Bronchial epithelial cell (primary cell): Measurements from ENCODE around the gene ALDH3B1. TPM values are rescaled to one million over a fixed set of nuclear protein-coding genes. Genes with fewer than 3 reads are reported as not detected.

Experiments
- DNase-seq: peaks from one replicate; pipeline ENCODE4 v3.0.0-alpha.2; 2010; ENCODE audit warnings: low read depth
- FAIRE-seq: peaks from 2 replicates; lab custom pipeline; 2011; peaks lifted over from hg19 to GRCh38; lab: Jason Lieb, UNC
- H3K27me3 ChIP-seq: 2 replicates; pipeline ENCODE4 v1.5.1; 2011; ENCODE audit warnings: low read length; ENCODE audit not compliant: control insufficient read depth, insufficient read depth
- H3K36me3 ChIP-seq: 2 replicates; pipeline ENCODE4 v1.5.1; 2011; ENCODE audit warnings: low read length; ENCODE audit not compliant: control insufficient read depth, insufficient read depth
- H3K4me3 ChIP-seq: 2 replicates; pipeline ENCODE4 v1.5.1; 2011; ENCODE audit warnings: mild to moderate bottlenecking, low read depth, low read length, control low read depth
- CTCF ChIP-seq: IDR thresholded peaks from 2 replicates; pipeline ENCODE4 v1.5.1; 2011; ENCODE audit warnings: mild to moderate bottlenecking, moderate library complexity, low read length, control low read depth, inconsistent platforms; ENCODE audit not compliant: insufficient read depth, severe bottlenecking
- total RNA-seq: library from RNA; depleted of rRNA; stranded (reverse); fragments of >200 nt; gene quantifications from 2 replicates; pipeline ENCODE4 v1.2.1, GENCODE V29; 2014

ALDH3B1 gene
- total RNA-seq, 1 donor from 2014 or later = 6.1 TPM

- H3K4me3 ChIP-seq = no peak overlapping the region
- no peak for DNase-seq
- no peaks in the 10 kb centered on the region for H3K36me3 ChIP-seq
- no peak for TF ChIP-seq CTCF
- FAIRE-seq = no peak
- no peaks in the 10 kb centered on the region for H3K27me3 ChIP-seq
Observed at GRCh38 chr11:68025047-68025446, 14.9 kb downstream of the ALDH3B1 start.

- no peak for TF ChIP-seq CTCF
- DNase-seq (no peak), FAIRE-seq (no peak)
- Histone ChIP-seq H3K4me3 (no peak overlapping the region), H3K36me3 (no peaks in the 10 kb centered on the region), H3K27me3 (no peaks in the 10 kb centered on the region)
Observed at GRCh38 chr11:68026391-68027105, 16.4 kb downstream of the ALDH3B1 start.

GRCh38 chr11:68027667-68028066, 17.5 kb downstream of the ALDH3B1 start:
- Histone ChIP-seq H3K36me3 (peaks cover 2% of the 10 kb centered on the region), H3K27me3 (no peaks in the 10 kb centered on the region), H3K4me3 (no peak overlapping the region)
- no peak for DNase-seq
- FAIRE-seq = no peak
- TF ChIP-seq CTCF = no peak

GRCh38 chr11:68028802-68029545, 18.8 kb downstream of the ALDH3B1 start:
- H3K4me3 ChIP-seq = no peak overlapping the region
- H3K36me3 ChIP-seq = peaks cover 12% of the 10 kb centered on the region
- peak; percentile 68 for DNase-seq
- TF ChIP-seq CTCF = no peak
- no peak for FAIRE-seq
- no peaks in the 10 kb centered on the region for H3K27me3 ChIP-seq

- Histone ChIP-seq H3K36me3 (peaks cover 12% of the 10 kb centered on the region), H3K27me3 (no peaks in the 10 kb centered on the region), H3K4me3 (peak within 1 kb of the TSS; percentile 94)
- FAIRE-seq (no peak), DNase-seq (peak; percentile 98)
- TF ChIP-seq CTCF = no peak
Observed at GRCh38 chr11:68030318-68031143, 20.4 kb downstream of the ALDH3B1 start, which contains the start of gene NDUFS8. Gene NDUFS8 (plus strand): TSS chr11:68030681. CDS start chr11:68032152, 1,471 bp downstream.
